HEK293 (cell line): ENCODE results near the gene WNT9B.

ENCODE experiments used
- CTCF ChIP-seq: fragments of 450-650 bp; formaldehyde crosslinking; IDR thresholded peaks from 2 replicates; pipeline ENCODE4 v1.5.1; 2016; ENCODE audit warnings: missing biosample characterization, missing genetic modification characterization
- ELK4 ChIP-seq: IDR thresholded peaks from 2 replicates; pipeline ENCODE4 v1.6.1; 2011; ENCODE audit warnings: mild to moderate bottlenecking, low read depth, low read length, borderline replicate concordance
- ZNF133 ChIP-seq: fragments of 450-650 bp; formaldehyde crosslinking; IDR thresholded peaks from 2 replicates; pipeline ENCODE4 v1.5.1; 2016; ENCODE audit warnings: missing biosample characterization, missing genetic modification characterization
- ZNF398 ChIP-seq: fragments of 450-650 bp; formaldehyde crosslinking; IDR thresholded peaks from 2 replicates; pipeline ENCODE4 v1.5.1; 2017; ENCODE audit warnings: missing biosample characterization, missing genetic modification characterization
- ZNF473 ChIP-seq: fragments of 450-650 bp; formaldehyde crosslinking; IDR thresholded peaks from 2 replicates; pipeline ENCODE4 v1.5.1; 2017; ENCODE audit warnings: missing biosample characterization, missing genetic modification characterization

- TF ChIP-seq ELK4 (no peak), ZNF133 (tag by site-specific recombination) (no peak), CTCF (tag by site-specific recombination) (no peak), ZNF398 (tag by site-specific recombination) (no peak), ZNF473 (tag by site-specific recombination) (no peak)
These were observed 32.6 kb downstream of the WNT9B start for GRCh38 chr17:46883871-46884520.
